ENCODE results near the gene EMC9.

- TF ChIP-seq CTCF (conservative IDR thresholded peaks at IDR 0.05) (no peak), EZH2 (IDR thresholded peaks at IDR 0.05; ENCODE audit: low read depth) (no peak)
These were observed 38.0 kb upstream of the EMC9 start for GRCh38 chr14:24179294-24179960.

Measured in PC-9 (cell line).